Hepatocyte (in vitro differentiated cells): ENCODE data around the gene LCN12.

ENCODE experiments used
- CTCF ChIP-seq: fragments of 200-600 bp; sonication (generic); IDR thresholded peaks from 2 replicates; pipeline ENCODE4 v1.5.1; 2016; ENCODE audit warnings: antibody characterized with exemption, mild to moderate bottlenecking; ENCODE audit not compliant: poor library complexity
- EZH2 ChIP-seq: fragments of 200-600 bp; sonication (generic); IDR thresholded peaks from 2 replicates; pipeline ENCODE4 v1.6.1; 2016; ENCODE audit warnings: antibody characterized with exemption, mild to moderate bottlenecking, borderline replicate concordance
- EZH2phosphoT487 ChIP-seq: fragments of 200-600 bp; sonication (generic); IDR thresholded peaks from one replicate; pipeline ENCODE4 v1.6.1; 2018; ENCODE audit warnings: antibody characterized with exemption, mild to moderate bottlenecking, low read depth, moderate library complexity; ENCODE audit not compliant: unreplicated experiment, severe bottlenecking

- TF ChIP-seq CTCF (no peak), EZH2phosphoT487 (no peak), EZH2 (no peak)
Measured at GRCh38 chr9:136983656-136984314, 31.7 kb downstream of the LCN12 start.
